Peyer's patch (tissue), 4 donors: ENCODE measurements around the gene SAMD7.

ENCODE experiments used
- POLR2A ChIP-seq, 2 donors: fragments of 450-650 bp; IDR thresholded peaks; one replicate each; pipeline ENCODE4 v1.5.1; 2017; ENCODE audit warnings: antibody characterized with exemption in 2 of 2, mild to moderate bottlenecking in 2 of 2, moderate library complexity in 2 of 2
- TF ChIP-seq, protein P1 (sequence below), 6 experiments: fragments of 450-650 bp in 4 of 6; fragments of 200-600 bp in 2 of 6; sonication (generic) in 1 of 6; IDR thresholded peaks; one replicate each; pipeline ENCODE4 v1.5.1; 2017 to 2019; ENCODE audit warnings: antibody characterized with exemption in 6 of 6, mild to moderate bottlenecking in 3 of 6, moderate library complexity in 1 of 6

DNA sequence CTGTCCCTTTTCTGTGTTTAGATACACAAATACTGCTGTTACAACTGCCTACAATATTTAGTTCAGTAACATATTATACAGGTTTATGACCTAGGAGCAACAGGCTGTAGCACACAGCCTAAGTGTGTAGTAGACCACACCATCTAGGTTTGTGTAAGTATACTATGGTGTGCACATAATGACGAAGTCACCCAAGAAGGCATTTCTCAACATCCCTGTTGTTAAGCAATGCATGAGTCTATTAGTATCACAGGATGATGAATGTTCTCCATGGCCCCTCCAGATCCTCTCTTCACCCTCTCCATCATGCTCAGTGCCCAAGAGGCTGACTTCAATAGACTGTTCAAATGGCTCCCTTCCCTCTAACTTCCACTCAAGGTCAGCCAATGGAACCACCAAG is 40.7 kb downstream of the SAMD7 start:
- TF ChIP-seq, protein P1, sequence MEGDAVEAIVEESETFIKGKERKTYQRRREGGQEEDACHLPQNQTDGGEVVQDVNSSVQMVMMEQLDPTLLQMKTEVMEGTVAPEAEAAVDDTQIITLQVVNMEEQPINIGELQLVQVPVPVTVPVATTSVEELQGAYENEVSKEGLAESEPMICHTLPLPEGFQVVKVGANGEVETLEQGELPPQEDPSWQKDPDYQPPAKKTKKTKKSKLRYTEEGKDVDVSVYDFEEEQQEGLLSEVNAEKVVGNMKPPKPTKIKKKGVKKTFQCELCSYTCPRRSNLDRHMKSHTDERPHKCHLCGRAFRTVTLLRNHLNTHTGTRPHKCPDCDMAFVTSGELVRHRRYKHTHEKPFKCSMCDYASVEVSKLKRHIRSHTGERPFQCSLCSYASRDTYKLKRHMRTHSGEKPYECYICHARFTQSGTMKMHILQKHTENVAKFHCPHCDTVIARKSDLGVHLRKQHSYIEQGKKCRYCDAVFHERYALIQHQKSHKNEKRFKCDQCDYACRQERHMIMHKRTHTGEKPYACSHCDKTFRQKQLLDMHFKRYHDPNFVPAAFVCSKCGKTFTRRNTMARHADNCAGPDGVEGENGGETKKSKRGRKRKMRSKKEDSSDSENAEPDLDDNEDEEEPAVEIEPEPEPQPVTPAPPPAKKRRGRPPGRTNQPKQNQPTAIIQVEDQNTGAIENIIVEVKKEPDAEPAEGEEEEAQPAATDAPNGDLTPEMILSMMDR (IDR thresholded peaks at IDR 0.05) = no peak
- TF ChIP-seq POLR2A (IDR thresholded peaks at IDR 0.05) = no peak
